Measurements from ENCODE around the gene XPO6.

XPO6 gene

GRCh38 chr16:28210979-28211588 is 681 bp downstream of the XPO6 start:
- DNase-seq, result peak in 47 of 58 donors; percentile 4 to 59 (median 32)

- DNase-seq, result no peak
These were observed 1.5 kb downstream of the XPO6 start for GRCh38 chr16:28210264-28210663.

- DNase-seq, result no peak
These were observed 2.9 kb downstream of the XPO6 start for GRCh38 chr16:28208824-28209223.

GRCh38 chr16:28208131-28208530 is 3.6 kb downstream of the XPO6 start:
- no peak for DNase-seq

GRCh38 chr16:28207399-28207798 is 4.4 kb downstream of the XPO6 start:
- no peak for DNase-seq

GRCh38 chr16:28205974-28206373 is 5.8 kb downstream of the XPO6 start:
- no peak for DNase-seq

GRCh38 chr16:28205117-28205899 is 6.5 kb downstream of the XPO6 start:
- DNase-seq, result no peak

- DNase-seq, result no peak
These were observed 7.1 kb downstream of the XPO6 start for GRCh38 chr16:28204622-28205021.

- peak in 3 of 58 donors; percentile 6 to 21 (median 12) for DNase-seq
These were observed 7.6 kb downstream of the XPO6 start for GRCh38 chr16:28204204-28204603.

GRCh38 chr16:28202147-28202746 is 9.5 kb downstream of the XPO6 start:
- DNase-seq, result no peak

GRCh38 chr16:28200661-28201060 is 11.1 kb downstream of the XPO6 start:
- DNase-seq, result no peak

GRCh38 chr16:28196387-28196987 is 15.3 kb downstream of the XPO6 start:
- DNase-seq, result no peak

- DNase-seq, result no peak
These were observed 15.9 kb downstream of the XPO6 start for GRCh38 chr16:28195859-28196258.

- DNase-seq, result no peak
These were observed 18.0 kb downstream of the XPO6 start for GRCh38 chr16:28193530-28194423.

- DNase-seq, result no peak
These were observed 18.8 kb downstream of the XPO6 start for GRCh38 chr16:28192806-28193529.

- peak in 1 of 58 donors; percentile 10 for DNase-seq
These were observed 20.3 kb downstream of the XPO6 start for GRCh38 chr16:28191364-28191960.

GRCh38 chr16:28189245-28189644 is 22.5 kb downstream of the XPO6 start:
- no peak for DNase-seq

- no peak for DNase-seq
These were observed 23.5 kb downstream of the XPO6 start for GRCh38 chr16:28188085-28188916.

- no peak for DNase-seq
These were observed 24.2 kb downstream of the XPO6 start for GRCh38 chr16:28187595-28188004.
